H1 (cell line): Measurements from ENCODE around the gene AHRR. TPM values are rescaled to one million over a fixed set of nuclear protein-coding genes. Genes with fewer than 3 reads are reported as not detected.
A peak's percentile ranks its signal among the peaks of the same experiment; 100 is the strongest.

Source experiments
- CTCF ChIA-PET: fragments of 300-600 bp; sonication (Branson Sonifier 250); formaldehyde crosslinking; loops from one replicate; lab custom pipeline; 2021; ENCODE audit not compliant: partially characterized antibody; lab: Charles Lee
- POLR2A ChIA-PET: fragments of 300-600 bp; sonication (Branson Sonifier 250); formaldehyde crosslinking; loops from one replicate; lab custom pipeline; 2021; ENCODE audit warnings: inconsistent platforms; ENCODE audit not compliant: partially characterized antibody; lab: Charles Lee
- DNase-seq, 2 experiments: peaks; one replicate each; pipeline versions ENCODE4 v3.0.0 to v3.0.0-alpha.2; 2010 to 2022; ENCODE audit warnings: low spot score in 2 of 2, low read depth in 1 of 2, mixed read lengths in 1 of 2
- FAIRE-seq: peaks from 2 replicates; lab custom pipeline; 2011; peaks lifted over from hg19 to GRCh38; lab: Jason Lieb, UNC
- H2AFZ ChIP-seq: 2 replicates; pipeline ENCODE4 v1.8.1; 2012; ENCODE audit warnings: low read length, inconsistent platforms
- H2AK5ac ChIP-seq: 2 replicates; pipeline ENCODE4 v1.6.1; 2013; ENCODE audit warnings: low read depth, low read length
- H2BK120ac ChIP-seq: replicated peaks from 2 replicates; pipeline ENCODE3; 2013; ENCODE audit warnings: low read depth, low read length, inconsistent platforms
- H2BK12ac ChIP-seq: 2 replicates; pipeline ENCODE4 v1.6.1; 2013; ENCODE audit warnings: low read depth, low read length
- H2BK15ac ChIP-seq: 2 replicates; pipeline ENCODE4 v1.6.1; 2013; ENCODE audit warnings: low read length
- H2BK20ac ChIP-seq: 2 replicates; pipeline ENCODE4 v1.6.1; 2013; ENCODE audit warnings: low read length
- H2BK5ac ChIP-seq: 2 replicates; pipeline ENCODE4 v1.6.1; 2013; ENCODE audit warnings: low read depth, low read length
- H3K14ac ChIP-seq: 2 replicates; pipeline ENCODE4 v1.6.1; 2013; ENCODE audit warnings: inconsistent platforms; ENCODE audit not compliant: insufficient read length
- H3K18ac ChIP-seq: 2 replicates; pipeline ENCODE4 v1.6.1; 2013; ENCODE audit warnings: low read length; ENCODE audit errors: extremely low read depth
- H3K23ac ChIP-seq: 2 replicates; pipeline ENCODE4 v1.6.1; 2013; ENCODE audit warnings: inconsistent platforms; ENCODE audit not compliant: insufficient read length
- H3K23me2 ChIP-seq: 2 replicates; pipeline ENCODE4 v1.6.1; 2013; ENCODE audit warnings: low read depth, low read length
- H3K27ac ChIP-seq: 2 replicates; pipeline ENCODE4 v1.6.1; 2011; ENCODE audit warnings: low read depth, low read length, inconsistent platforms
- H3K27me3 ChIP-seq, 4 experiments: replicated peaks in 1 of 4; 1 replicate in 1 of 4; 2 replicates in 3 of 4; pipeline versions ENCODE4 v1.6.1 to v1.8.1; 2011 to 2013; ENCODE audit warnings: low read length in 3 of 4, mild to moderate bottlenecking in 3 of 4, inconsistent platforms in 2 of 4, mixed read lengths in 2 of 4, moderate library complexity in 1 of 4; ENCODE audit not compliant: control insufficient read depth in 3 of 4, insufficient read depth in 3 of 4; ENCODE audit errors: extremely low read depth in 1 of 4
- H3K36me3 ChIP-seq, 4 experiments: 2 replicates each; pipeline versions ENCODE4 v1.6.1 to v1.8.1; 2011 to 2013; ENCODE audit warnings: mild to moderate bottlenecking in 4 of 4, low read length in 3 of 4, moderate library complexity in 2 of 4, control low read depth in 1 of 4, inconsistent platforms in 1 of 4; ENCODE audit not compliant: insufficient read depth in 4 of 4, control insufficient read depth in 2 of 4
- H3K4ac ChIP-seq: replicated peaks from 2 replicates; pipeline ENCODE3; 2013; ENCODE audit warnings: low read length, low read depth, mixed read lengths, inconsistent platforms; ENCODE audit not compliant: insufficient read length
- H3K4me1 ChIP-seq, 4 experiments: replicated peaks in 1 of 4; 1 replicate in 1 of 4; 2 replicates in 3 of 4; pipeline versions ENCODE4 v1.6.1 to v1.8.1; 2011 to 2013; ENCODE audit warnings: low read length in 3 of 4, inconsistent platforms in 2 of 4, mixed read lengths in 1 of 4; ENCODE audit not compliant: insufficient read depth in 4 of 4, control insufficient read depth in 3 of 4
- H3K4me2 ChIP-seq, 2 experiments: 2 replicates each; pipeline versions ENCODE4 v1.6.1 to v1.8.1; 2011 to 2013; ENCODE audit warnings: low read depth in 2 of 2, low read length in 2 of 2, control low read depth in 1 of 2, inconsistent platforms in 1 of 2, mild to moderate bottlenecking in 1 of 2; ENCODE audit not compliant: insufficient read depth in 1 of 2
- H3K4me3 ChIP-seq, 4 experiments: fragments of 200-600, 300-600 bp in 1 of 4; sonication (generic), shearing (Covaris generic), sonication (Bioruptor Twin) in 1 of 4; 2 replicates each; pipeline versions ENCODE4 v1.5.1 to v1.8.1; 2011 to 2016; ENCODE audit warnings: low read length in 4 of 4, low read depth in 3 of 4, control low read depth in 2 of 4, inconsistent platforms in 2 of 4, mild to moderate bottlenecking in 2 of 4, mixed read lengths in 1 of 4, moderate library complexity in 1 of 4; ENCODE audit not compliant: insufficient read depth in 2 of 4; ENCODE audit errors: extremely low read depth in 1 of 4
- H3K56ac ChIP-seq: replicated peaks from 2 replicates; pipeline ENCODE3; 2013; ENCODE audit warnings: low read depth, mild to moderate bottlenecking, mixed read lengths, low read length, inconsistent platforms; ENCODE audit not compliant: insufficient read length
- H3K79me1 ChIP-seq: 2 replicates; pipeline ENCODE4 v1.6.1; 2013; ENCODE audit warnings: low read depth, low read length, control low read depth
- H3K79me2 ChIP-seq, 2 experiments: 2 replicates each; pipeline versions ENCODE4 v1.6.1 to v1.8.1; 2012 to 2013; ENCODE audit warnings: low read length in 2 of 2, mild to moderate bottlenecking in 2 of 2, inconsistent platforms in 1 of 2; ENCODE audit not compliant: insufficient read depth in 2 of 2, control insufficient read depth in 1 of 2
- H3K9ac ChIP-seq, 4 experiments: replicated peaks in 1 of 4; 1 replicate in 1 of 4; 2 replicates in 3 of 4; pipeline versions ENCODE4 v1.6.1 to v1.8.1; 2011 to 2013; ENCODE audit warnings: low read depth in 3 of 4, low read length in 3 of 4, control low read depth in 2 of 4, mild to moderate bottlenecking in 2 of 4, moderate library complexity in 2 of 4, inconsistent platforms in 1 of 4; ENCODE audit errors: extremely low read depth in 1 of 4
- H3K9me3 ChIP-seq, 2 experiments: 2 replicates each; pipeline versions ENCODE4 v1.6.1 to v1.8.1; 2012 to 2013; ENCODE audit warnings: mild to moderate bottlenecking in 2 of 2, moderate library complexity in 2 of 2, control low read depth in 1 of 2, inconsistent platforms in 1 of 2, low read depth in 1 of 2, low read length in 1 of 2, mixed read lengths in 1 of 2; ENCODE audit not compliant: insufficient read depth in 2 of 2
- H4K20me1 ChIP-seq, 2 experiments: replicated peaks in 1 of 2; 2 replicates each; pipeline versions ENCODE3 to v1.8.1; 2011 to 2013; ENCODE audit warnings: inconsistent platforms in 2 of 2, low read length in 2 of 2, mild to moderate bottlenecking in 1 of 2; ENCODE audit not compliant: insufficient read depth in 2 of 2, control insufficient read depth in 1 of 2
- H4K5ac ChIP-seq: 2 replicates; pipeline ENCODE4 v1.6.1; 2013; ENCODE audit warnings: low read length, low read depth, mixed read lengths, inconsistent platforms; ENCODE audit not compliant: insufficient read length
- H4K8ac ChIP-seq: 2 replicates; pipeline ENCODE4 v1.8.0; 2013; ENCODE audit warnings: mild to moderate bottlenecking, moderate library complexity, low read length, inconsistent platforms; ENCODE audit not compliant: insufficient read depth; ENCODE audit errors: extremely low read depth
- H4K91ac ChIP-seq: replicated peaks from 2 replicates; pipeline ENCODE3; 2013; ENCODE audit warnings: low read length, mixed read lengths, inconsistent platforms; ENCODE audit not compliant: insufficient read length
- EP300 ChIP-seq, 2 experiments: IDR thresholded peaks; 1 replicate in 1 of 2; 2 replicates in 1 of 2; pipeline ENCODE4 v1.6.1; 2011 to 2012; ENCODE audit warnings: low read depth in 2 of 2, low read length in 2 of 2, mild to moderate bottlenecking in 2 of 2, borderline replicate concordance in 1 of 2, inconsistent platforms in 1 of 2, moderate library complexity in 1 of 2
- GABPA ChIP-seq: IDR thresholded peaks from 2 replicates; pipeline ENCODE4 v1.6.1; 2011; ENCODE audit warnings: mild to moderate bottlenecking, low read length, moderate library complexity, borderline replicate concordance; ENCODE audit not compliant: insufficient read depth
- GTF2F1 ChIP-seq: IDR thresholded peaks from 2 replicates; pipeline ENCODE4 v1.6.1; 2012; ENCODE audit warnings: low read depth, low read length, improper control_type of control experiment, borderline replicate concordance
- KDM5A ChIP-seq: fragments of 200-600 bp; IDR thresholded peaks from 2 replicates; pipeline ENCODE4 v1.7.1; 2012; ENCODE audit warnings: mild to moderate bottlenecking, low read length, inconsistent platforms, mixed read lengths
- PHF8 ChIP-seq: fragments of 200-600 bp; sonication (generic); conservative IDR thresholded peaks from 2 replicates; pipeline ENCODE4 v1.7.1; 2012; ENCODE audit warnings: low read depth, mild to moderate bottlenecking, inconsistent platforms, low read length, moderate library complexity
- RFX5 ChIP-seq: IDR thresholded peaks from 2 replicates; pipeline ENCODE4 v1.6.1; 2011; ENCODE audit warnings: low read depth, low read length, improper control_type of control experiment, borderline replicate concordance
- SAP30 ChIP-seq: fragments of 300-600 bp; sonication (generic); IDR thresholded peaks from 2 replicates; pipeline ENCODE4 v1.7.1; 2012; ENCODE audit warnings: low read length, moderate library complexity, mild to moderate bottlenecking, inconsistent platforms; ENCODE audit not compliant: insufficient read depth, insufficient replicate concordance
- TBP ChIP-seq: IDR thresholded peaks from 2 replicates; pipeline ENCODE4 v1.6.1; 2011; ENCODE audit warnings: low read depth, low read length, improper control_type of control experiment
- WGBS, 2 experiments: shearing (Covaris generic) in 1 of 2; methylation state at CpG; one replicate each; pipeline versions ENCODE4 v1.1.6 to v1.1.7; 2013 to 2015; ENCODE audit warnings: low lambda C conversion rate in 2 of 2, mixed read lengths in 2 of 2, inconsistent platforms in 1 of 2, low coverage in 1 of 2, missing lambda C conversion rate in 1 of 2; ENCODE audit not compliant: insufficient replicate concordance in 2 of 2, insufficient coverage in 1 of 2, insufficient read length in 1 of 2; ENCODE audit errors: extremely low coverage in 1 of 2, missing lambda C conversion rate in 1 of 2; 5-methylcytosine and 5-hydroxymethylcytosine counted together
- polyA plus RNA-seq, 7 experiments: library from polyadenylated mRNA; depleted of rRNA in 3 of 7; stranded (reverse) in 5 of 7; unstranded in 2 of 7; fragments of >200 nt in 5 of 7; fragments of 200-250 nt in 2 of 7; gene quantifications; 1 replicate in 5 of 7; 2 replicates in 1 of 7; 4 replicates in 1 of 7; pipeline versions ENCODE4 v1.2.1 to v1.2.3, GENCODE V29; 2011 to 2013; ENCODE audit warnings: missing spikeins in 2 of 7, mixed read lengths in 2 of 7
- total RNA-seq: library from RNA; stranded (reverse); fragmentation: NEBNext Ultra II Directional; extraction: Animal tissue kit (Norgen Biotek cat#: 25700); gene quantifications from 2 replicates; pipeline ENCODE4 v1.2.1, GENCODE V29; 2021
- TF ChIP-seq, protein P1 (sequence below), 3 experiments: IDR thresholded peaks; 1 replicate in 2 of 3; 2 replicates in 1 of 3; pipeline versions ENCODE4 v1.5.1 to v1.6.1; 2011; ENCODE audit warnings: low read length in 3 of 3, mild to moderate bottlenecking in 3 of 3, inconsistent platforms in 2 of 3, low read depth in 1 of 3, moderate library complexity in 1 of 3; ENCODE audit not compliant: insufficient read depth in 1 of 3; ENCODE audit errors: control extremely low read depth in 1 of 3

The AHRR gene
- total and polyA plus RNA-seq, 2 of the 8 experiments (the other 6 are each of a cell fraction or from before 2014, with no cell fraction given), result 0.41 to 0.80 TPM

DNA sequence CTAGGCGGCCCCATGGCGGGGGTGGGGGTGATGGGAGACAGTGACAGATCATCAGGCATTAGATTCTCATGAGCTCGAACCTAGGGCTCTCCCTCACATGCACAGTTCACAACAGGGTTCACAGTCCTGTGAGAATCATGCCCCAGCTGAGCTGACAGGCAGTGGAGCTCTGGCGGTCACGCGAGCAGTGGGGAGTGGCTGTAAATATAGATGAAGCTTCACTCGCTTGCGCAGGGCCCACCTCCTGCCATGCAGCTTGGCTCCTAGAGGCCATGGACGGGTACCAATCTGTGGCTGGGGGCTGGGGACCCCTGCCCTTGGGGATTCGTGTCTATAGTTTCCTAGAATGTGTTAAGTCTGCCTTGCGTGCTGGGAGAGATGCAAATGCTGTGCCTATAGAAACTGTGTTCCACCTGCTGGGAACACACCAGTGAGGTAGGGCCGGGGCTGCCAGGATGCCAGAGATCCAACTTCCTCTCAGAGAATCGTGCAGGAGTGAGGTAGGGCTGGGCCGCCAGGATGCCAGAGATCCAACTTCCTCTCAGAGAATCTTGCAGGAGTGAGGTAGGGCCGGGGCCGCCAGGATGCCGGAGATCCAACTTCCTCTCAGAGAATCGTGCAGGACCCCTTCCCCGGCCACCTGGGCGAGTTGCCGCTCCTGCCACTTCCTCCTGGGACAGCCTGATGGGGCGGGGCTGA, 107.4 kb downstream of the AHRR start:
- Histone ChIP-seq H3K79me2 (no peaks in the 10 kb centered on the region), H3K4me3 (no peak overlapping the region), H3K79me1 (no peaks in the 10 kb centered on the region), H3K4me1 (peaks cover 0 to 3% (median 1%) of the 10 kb centered on the region in 4 experiments; a peak in 2 of 7 replicates), H3K9me3 (peaks cover 0 to 3% of the 10 kb centered on the region in 2 experiments; a peak in 1 of 4 replicates), H2AK5ac (no peak overlapping the region), H2BK120ac (no peak overlapping the region), H3K14ac (no peak overlapping the region), H3K4me2 (no peak overlapping the region), H2BK15ac (no peak overlapping the region), H3K36me3 (no peaks in the 10 kb centered on the region), H3K9ac (no peak overlapping the region), H3K23ac (no peak overlapping the region), H3K56ac (no peak overlapping the region), H3K4ac (no peak overlapping the region), H4K20me1 (peaks cover 0 to 4% of the 10 kb centered on the region in 2 experiments), H3K27ac (no peak overlapping the region), H4K5ac (no peak overlapping the region), H3K18ac (peak overlapping the region; percentile 48; the same call in 1 of the 2 replicates), H4K91ac (no peak overlapping the region), H3K27me3 (no peaks in the 10 kb centered on the region), H2BK20ac (no peak overlapping the region), H3K23me2 (peaks cover 10% of the 10 kb centered on the region; the same call in 1 of the 2 replicates), H4K8ac (no peak overlapping the region; the same call in 1 of the 2 replicates), H2AFZ (no peak overlapping the region), H2BK5ac (no peak overlapping the region), H2BK12ac (no peak overlapping the region)
- CTCF ChIA-PET, result interaction anchor here (0.7 to 9.7 kb wide), 12 partner anchors 11 to 143 kb away, joined by 3 to 99 read pairs (median 4); no protein-coding TSS in a partner anchor
- FAIRE-seq, result no peak
- DNase-seq, result no peak
- POLR2A ChIA-PET, result interaction anchor here (1.0 kb wide), 1 partner anchor 11 kb away, joined by 3 read pairs; no protein-coding TSS in a partner anchor
- 81% methylated on average over 19 of the region's 22 CpGs; no CpG with 5 or more reads in 1 of the 2 experiments for WGBS, 2 experiments
- TF ChIP-seq TBP, result no peak
- TF ChIP-seq, protein P1, sequence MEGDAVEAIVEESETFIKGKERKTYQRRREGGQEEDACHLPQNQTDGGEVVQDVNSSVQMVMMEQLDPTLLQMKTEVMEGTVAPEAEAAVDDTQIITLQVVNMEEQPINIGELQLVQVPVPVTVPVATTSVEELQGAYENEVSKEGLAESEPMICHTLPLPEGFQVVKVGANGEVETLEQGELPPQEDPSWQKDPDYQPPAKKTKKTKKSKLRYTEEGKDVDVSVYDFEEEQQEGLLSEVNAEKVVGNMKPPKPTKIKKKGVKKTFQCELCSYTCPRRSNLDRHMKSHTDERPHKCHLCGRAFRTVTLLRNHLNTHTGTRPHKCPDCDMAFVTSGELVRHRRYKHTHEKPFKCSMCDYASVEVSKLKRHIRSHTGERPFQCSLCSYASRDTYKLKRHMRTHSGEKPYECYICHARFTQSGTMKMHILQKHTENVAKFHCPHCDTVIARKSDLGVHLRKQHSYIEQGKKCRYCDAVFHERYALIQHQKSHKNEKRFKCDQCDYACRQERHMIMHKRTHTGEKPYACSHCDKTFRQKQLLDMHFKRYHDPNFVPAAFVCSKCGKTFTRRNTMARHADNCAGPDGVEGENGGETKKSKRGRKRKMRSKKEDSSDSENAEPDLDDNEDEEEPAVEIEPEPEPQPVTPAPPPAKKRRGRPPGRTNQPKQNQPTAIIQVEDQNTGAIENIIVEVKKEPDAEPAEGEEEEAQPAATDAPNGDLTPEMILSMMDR (IDR thresholded peaks at IDR 0.05; ENCODE audit: control extremely low read depth in 1 of 3, insufficient read depth in 1 of 3, low read depth in 1 of 3, low read length in 3 of 3), result no peak
- no peak for TF ChIP-seq EP300 (IDR thresholded peaks at IDR 0.05; ENCODE audit: borderline replicate concordance in 1 of 2, low read depth in 2 of 2, low read length in 2 of 2)
- no peak for TF ChIP-seq PHF8
- no peak for TF ChIP-seq GABPA
- TF ChIP-seq SAP30, result no peak
- TF ChIP-seq KDM5A, result no peak
- TF ChIP-seq RFX5, result no peak
- TF ChIP-seq GTF2F1, result no peak
